GM21717 (cell line): ENCODE data around the gene SLC24A3.

ENCODE experiments used
- ATAC-seq: cut with Tn5 transposase; IDR thresholded peaks from one replicate; pipeline ENCODE4 v1.9.1; 2021; ENCODE audit warnings: mild to moderate bottlenecking, moderate library complexity; ENCODE audit not compliant: unreplicated experiment

The SLC24A3 gene

DNA sequence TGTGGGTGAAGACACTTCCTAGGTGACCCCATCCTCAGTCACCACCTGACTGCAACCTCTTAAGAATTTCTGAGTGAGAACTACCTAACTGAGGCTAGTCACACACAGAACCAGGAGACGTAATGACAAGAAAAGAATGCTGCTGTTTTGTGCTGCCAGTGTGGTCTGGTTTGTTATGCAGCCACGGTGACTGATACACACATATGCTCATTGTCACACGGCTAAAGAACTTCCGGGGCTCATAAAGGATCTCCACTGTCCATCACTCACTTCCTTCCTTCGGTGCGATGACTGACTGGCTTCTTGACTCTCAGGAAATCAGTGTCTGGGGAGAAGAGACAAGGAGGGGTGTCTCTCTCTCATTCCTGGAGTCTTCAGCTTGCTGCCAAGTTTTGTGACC is 88.0 kb downstream of the SLC24A3 start:
- ATAC-seq, result no peak

DNA sequence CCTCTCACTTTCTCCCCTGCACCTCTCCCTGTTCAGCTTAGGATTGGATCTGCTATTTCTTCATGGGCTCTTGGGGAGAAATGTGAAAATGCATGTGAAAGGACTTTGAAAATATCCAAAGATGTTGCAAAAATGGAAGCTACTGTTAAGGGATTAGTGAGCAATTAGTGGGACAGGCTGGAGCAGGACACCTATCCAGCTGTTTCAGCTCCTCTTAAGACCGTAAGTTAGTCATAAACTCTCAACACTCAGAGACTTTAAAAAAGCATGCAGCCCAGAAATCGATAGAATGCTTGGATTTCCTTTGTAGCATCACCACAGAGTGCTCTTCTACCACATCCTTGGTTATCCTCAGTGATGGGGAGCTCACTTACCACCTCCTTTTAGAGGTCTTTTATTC is 88.7 kb downstream of the SLC24A3 start:
- no peak for ATAC-seq

DNA sequence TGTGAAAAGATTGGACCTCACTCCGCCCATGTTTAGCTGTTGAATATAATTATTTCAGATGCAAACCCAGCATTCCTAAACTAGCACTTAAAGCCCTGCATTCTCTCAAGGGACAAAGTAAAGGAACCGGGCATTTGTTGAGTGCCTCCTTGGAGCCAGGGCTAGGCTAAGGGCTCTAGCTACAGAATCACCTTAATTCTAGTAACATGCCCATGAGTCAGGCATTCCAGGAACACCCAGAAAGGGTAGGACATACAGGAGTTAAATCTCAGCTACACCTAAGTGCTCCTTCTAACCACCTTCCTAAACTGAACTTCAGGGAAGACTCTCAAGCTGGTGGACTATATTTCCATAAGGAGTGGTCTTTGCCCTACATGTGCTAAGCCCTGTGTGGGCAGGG is 89.4 kb downstream of the SLC24A3 start:
- ATAC-seq, result no peak

DNA sequence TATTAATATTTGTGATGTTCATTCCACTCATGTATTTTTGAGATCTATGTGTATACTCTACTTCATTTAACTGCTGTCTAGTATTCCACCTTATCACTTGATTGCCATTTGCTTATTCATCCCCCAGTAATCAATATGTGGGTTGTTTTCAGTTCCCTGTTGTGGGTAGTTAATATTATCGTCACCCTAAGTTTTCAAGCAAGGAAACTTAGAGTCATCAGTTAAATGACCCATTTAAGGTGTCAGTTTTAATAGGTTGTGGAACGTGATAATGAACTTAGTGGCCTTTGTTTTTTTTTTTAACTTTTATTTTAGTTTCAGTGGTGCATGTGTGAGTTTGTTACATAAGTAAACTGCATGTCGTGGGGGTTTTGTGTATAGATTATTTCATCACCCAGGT is 90.3 kb downstream of the SLC24A3 start:
- ATAC-seq, result no peak

DNA sequence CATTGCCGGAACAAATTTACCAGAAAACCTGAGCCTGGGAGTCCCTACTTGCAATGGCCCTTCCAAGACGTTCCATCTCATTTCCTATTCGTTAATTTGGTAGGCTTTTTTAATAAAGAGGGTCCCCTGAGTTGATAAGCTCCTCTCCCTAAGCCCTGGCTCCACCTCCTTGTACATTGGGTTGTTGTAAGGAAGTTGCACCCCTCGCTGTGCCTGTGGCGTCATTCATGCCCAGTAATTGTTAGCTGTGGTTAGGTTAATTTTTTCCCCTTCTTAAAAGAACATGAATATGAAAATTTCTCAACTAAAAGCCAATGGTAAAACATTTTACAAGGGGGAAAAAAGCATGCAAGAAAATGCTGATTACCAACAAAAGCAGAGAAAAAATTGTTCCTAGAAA is 91.9 kb downstream of the SLC24A3 start:
- ATAC-seq, result no peak

DNA sequence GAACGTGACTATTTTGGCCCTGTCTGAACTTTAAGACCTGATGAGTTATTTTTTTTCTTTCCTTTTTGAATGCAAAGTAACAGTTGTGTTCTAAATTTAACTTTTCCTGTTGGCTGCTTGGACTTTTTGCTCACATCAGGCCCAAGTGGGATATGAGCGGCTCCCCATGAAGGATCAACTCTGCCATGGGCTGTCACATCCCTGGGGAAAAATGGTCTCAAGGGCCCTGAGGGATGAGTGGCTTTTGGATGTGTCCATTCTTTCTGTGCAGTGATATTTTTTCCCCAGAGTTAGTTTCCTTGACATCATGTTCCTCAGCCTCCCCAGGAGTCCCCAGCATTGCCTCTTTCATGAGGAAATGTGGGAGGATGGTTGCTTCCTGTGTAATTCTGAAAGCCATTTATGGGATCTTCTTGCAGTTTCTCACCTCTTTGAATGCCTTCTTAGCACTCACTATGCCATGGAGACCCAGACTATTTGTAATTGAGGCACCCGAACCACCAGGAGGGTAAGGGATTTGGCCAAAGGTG is 92.5 kb downstream of the SLC24A3 start:
- no peak for ATAC-seq

DNA sequence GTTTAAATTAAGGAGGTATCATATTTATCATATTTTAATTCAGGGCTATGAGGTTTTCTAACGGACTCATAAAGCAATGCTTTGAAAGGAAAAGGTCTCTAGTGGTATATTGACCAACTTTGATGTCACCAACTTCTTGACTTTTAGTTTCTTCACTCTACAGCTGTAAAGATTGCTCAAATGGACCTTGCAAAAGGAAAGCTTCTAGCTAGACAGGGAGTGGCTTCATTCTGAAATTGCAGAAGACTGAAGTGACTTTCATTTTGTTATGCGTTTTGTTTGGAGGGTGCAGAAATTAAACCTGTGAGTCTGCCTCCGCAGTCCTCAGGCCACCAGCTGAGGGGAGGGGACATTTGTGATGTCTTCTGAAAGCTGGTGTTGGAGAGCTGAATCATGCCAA is 95.7 kb downstream of the SLC24A3 start:
- ATAC-seq, result no peak

DNA sequence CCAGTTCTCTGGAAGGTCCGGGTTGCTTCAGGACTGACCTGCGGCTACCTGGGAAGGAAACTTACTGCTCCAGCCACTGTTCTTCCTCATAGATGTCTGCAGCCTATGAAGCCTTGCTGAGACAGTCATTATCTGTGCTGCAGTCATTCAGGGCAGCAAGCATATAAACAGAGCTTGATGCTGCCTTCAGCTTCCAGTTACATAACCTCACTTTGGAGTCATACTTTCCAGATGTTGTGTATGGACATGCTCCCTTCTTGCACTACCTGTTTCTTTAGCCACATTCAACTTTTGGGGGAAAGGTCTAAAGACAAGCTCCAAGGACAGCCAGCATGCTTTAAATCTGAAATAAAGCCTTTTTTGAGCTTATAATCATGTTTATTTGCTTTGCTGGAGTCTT is 98.1 kb downstream of the SLC24A3 start:
- no peak for ATAC-seq

DNA sequence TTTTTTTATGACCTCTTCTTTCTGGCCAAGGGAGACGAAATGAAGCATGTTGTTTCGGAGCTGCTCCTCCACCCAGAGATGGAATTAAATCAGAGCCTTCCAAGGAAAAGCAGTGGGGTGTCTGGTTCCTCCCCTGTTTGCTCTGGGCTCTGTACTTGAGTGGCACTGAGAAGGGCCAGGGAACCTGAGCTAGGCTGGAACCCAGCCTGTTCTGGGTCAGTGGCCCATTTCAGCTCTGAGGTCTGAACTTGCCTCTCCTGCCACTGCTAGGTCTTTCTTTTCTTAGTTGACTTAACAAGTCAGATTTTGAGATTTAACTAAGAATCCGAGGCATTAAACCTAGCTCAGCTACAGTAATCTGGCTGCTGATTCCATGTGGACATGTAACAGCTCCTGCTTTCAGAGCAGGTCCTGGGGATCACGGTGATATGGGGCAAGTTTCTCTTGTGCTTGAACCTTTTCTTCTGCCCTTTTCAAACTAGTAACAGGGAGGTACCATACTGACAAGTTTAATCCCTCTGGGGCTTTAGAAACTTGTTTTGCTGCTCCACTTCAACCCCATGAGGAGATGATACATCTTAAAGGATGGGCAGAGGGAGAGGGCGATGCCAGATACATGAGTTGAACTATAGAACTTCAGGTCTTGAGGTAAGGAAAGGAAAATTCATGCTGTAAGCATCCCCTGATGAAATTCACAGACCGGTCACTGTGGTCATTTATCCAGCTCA is 101.1 kb downstream of the SLC24A3 start:
- ATAC-seq, result no peak

DNA sequence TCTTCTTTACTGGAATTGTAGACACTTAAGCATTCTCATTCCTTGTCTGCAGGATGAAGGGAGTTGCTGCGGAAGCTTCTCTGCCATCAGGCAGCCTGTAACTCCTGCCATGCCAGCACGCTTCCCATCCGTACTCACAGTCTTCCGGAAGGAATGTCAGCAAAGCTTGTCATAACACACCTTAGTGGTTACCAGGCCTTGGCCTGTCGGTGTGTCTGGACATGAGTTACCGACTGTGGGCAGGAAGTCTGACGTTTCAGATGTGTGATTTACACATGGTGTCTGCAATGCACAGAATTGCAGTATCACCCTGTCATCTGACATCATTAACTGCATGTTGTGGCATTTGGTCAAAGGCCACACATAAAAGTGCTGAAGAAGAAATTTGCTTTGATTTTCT is 102.2 kb downstream of the SLC24A3 start:
- ATAC-seq, result no peak

DNA sequence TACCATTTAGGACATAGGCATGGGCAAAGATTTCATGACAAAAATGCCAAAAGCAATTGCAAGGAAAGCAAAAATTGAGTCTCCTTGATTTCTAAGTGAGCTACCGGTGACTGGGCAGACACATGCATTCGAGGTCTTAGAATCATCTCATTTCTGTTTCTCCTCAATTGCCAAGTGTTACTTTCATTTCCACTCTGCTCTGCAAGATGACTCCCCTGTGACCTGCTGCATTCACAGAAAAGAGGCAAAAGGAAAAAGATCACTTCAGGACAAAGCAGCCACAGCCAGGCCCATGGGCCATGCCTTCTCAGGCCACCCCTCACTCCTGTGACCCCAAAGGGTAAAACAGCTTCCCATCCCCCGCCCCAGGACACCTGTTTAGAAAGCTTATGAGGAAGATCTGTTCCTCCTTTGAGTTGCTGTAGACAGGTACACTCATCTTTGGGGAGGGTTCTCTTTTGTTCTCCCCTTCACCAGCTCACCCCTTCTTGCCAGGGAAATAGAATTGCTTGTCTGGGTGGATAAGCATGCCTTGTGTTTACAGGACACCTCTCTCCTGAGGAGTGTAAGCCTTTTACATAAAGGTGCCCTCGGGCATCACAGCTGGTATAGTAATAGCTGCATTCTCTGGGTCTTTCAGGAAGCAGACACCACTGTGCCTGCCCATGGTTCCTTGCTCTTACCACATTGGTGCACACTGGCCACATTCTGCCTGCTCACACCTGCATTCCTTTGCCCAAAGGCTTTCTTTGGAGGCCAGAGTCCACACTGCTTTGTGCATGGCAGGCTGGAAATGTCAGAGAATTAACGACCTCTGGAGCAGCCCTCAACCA is 105.0 kb downstream of the SLC24A3 start:
- ATAC-seq, result peak; percentile 53

DNA sequence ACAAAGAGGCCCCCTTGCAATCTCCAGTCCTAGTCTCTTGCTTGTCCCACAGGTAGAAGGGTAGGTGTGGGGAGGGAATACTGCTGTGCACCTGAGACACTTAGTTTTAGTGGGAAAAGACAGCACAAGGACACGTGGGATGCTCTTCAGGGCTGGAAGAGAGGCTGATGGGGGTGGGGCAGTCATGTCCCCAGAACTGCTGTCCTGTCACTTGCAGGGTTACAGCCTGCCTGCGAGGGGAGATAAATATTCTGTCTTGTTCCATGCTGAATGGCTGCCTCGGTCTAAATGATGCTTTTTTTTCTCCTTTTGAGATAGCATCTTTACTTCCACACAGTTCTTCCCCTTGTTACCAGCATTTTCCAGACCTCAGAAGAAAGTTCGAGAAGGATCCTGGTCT is 106.2 kb downstream of the SLC24A3 start:
- ATAC-seq, result no peak

DNA sequence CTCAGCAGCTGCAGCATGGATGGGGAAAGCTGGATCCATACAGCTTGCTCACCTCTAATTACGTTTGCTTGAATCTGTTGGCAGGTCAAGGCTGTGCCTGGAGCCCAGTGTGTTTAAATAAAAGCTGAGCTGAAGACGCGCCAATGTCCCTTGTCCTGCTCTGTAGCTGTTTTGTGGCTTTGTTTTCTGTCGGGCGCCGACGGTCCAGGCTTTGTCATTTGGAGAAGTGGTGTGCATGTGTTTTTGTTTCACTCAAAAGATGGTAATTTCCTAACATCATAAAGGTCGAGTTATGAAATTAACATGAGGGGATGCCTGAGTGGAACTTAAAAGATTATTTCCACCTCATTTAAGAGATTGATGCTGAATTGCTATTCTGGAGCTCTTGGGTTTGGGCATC is 107.6 kb downstream of the SLC24A3 start:
- ATAC-seq, result no peak

DNA sequence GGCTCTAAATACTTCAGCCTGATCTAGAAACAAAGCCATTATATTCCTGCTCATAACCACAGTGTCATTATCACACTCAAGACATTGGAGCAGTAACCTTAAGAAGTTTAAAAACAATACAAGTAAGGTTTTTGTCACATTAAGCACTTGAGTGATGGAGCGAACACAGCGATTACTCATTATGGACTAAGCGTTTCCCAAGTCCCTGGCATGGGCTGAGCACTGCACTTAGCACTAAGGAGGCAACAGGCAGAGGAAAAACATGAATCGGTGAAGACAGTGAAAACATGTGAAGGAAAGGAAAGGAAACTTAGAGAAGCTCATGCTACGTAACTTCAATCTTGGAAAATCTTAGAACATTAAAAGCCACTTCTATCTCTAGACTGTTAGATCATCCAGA is 108.7 kb downstream of the SLC24A3 start:
- no peak for ATAC-seq

DNA sequence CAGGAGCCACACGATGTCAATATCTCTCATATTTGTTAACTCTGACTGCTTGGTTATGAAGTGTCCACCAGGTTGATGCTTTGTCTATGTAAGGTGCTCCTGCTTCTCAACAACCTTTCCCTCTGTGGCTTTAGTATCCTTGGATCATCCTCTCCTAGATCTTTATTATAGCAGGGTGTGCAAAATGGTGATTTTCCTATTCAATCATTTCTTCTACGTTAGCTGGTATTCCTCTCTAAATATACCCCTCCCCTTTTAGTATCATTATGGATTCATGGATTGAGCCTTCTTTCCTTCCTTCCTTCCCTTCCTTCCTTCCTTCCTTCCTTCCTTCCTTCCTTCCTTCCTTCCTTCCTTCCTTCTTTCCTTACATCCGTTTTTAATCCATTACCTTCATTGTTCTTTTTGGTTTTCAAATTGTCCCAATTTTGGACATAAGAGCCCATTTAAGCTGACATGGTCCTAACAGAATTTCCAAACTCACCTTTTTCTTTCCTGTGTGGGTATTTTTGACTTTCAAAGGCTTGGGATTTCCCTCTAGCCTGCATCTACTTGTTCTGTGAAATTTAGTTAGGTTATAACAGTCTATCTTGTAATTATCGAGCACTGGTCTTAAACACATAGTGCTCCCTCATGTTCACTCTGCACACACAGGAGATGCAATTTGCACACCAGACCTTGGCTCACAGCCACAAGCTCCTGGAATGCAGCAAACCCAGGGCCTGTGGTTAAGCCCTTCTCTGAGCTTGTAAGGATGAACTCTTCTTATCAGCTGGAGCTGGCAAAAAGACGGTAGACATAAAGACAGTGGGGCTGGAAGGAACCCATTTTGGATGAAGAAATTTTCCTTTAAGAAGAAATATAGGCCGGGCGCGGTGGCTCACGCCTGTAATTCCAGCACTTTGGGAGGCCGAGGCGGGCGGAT is 109.9 kb downstream of the SLC24A3 start:
- ATAC-seq, result no peak

DNA sequence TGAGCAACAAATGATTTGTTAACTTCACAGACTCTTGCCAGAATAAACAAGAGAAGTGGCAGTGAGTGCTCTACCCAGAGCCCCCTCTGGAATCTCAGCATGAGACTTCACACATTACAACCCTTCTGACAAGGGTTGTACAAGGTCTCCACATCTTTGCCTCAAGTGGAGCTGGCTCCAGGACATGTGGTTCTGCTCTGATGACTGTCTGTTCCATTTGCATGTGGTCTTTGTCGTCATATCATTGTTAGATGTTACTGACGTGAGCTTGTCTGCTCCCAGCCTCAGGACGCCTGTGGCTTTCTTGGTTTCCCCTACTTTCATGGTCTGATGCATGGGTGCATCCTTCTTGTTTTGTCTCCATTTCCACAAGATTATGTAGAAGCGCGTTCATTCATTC is 115.0 kb downstream of the SLC24A3 start:
- no peak for ATAC-seq

DNA sequence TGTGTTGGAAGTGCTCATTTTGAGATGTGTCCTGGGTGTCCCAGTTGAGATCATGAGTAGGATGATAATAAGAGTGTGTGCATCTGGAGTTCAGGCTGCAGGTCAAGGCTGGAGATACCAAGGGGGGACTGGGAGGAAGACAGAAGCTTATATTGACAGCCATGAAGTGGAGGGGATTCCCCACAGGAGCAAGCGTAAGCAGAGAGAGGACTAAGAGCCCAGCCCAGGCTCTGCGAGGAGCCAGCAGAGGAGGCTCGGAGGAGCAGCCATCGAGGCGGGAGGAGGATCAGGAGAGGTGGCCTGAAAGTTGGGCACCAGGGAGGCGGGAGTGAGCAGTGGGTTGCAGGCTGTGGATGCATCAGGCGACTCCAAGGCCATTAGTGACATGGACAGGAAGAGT is 116.2 kb downstream of the SLC24A3 start:
- no peak for ATAC-seq

DNA sequence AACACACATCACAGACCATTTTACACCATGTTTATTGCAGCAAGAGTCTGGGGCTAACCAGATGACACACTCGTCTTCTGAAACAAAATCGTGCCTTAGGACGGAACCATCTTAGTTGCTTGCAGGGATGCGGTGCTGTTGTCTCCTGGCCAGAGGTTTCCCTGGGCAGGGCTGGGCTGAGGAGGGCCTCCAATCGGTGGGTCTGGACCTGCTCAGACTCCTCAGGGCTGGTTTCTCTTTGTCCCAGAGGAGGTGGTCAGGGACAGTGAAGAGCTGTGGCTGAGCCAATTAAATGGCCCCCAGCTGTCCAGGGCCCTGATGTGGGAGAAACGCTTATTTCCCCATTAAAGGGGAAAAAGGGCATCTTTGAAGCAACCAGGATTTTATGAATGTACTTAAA is 117.6 kb downstream of the SLC24A3 start:
- no peak for ATAC-seq

DNA sequence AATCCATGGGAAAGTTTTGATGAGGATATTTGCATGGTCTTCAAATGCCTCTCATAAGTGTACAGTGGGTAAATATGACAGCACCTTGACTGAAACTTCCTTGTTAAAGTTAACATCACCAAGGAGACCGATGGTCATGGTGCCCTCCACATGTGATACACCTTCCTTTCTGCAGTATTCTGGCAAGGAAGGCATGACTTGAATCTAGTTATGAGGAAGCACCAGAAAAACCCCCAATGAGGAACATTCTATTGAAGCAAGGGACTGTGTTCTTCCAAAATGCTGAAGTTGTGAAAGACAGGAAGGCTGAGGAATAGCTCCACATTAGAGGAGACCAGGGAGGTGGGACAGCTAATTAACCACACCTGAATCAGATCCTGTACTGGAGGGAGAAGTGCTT is 118.3 kb downstream of the SLC24A3 start:
- ATAC-seq, result no peak

DNA sequence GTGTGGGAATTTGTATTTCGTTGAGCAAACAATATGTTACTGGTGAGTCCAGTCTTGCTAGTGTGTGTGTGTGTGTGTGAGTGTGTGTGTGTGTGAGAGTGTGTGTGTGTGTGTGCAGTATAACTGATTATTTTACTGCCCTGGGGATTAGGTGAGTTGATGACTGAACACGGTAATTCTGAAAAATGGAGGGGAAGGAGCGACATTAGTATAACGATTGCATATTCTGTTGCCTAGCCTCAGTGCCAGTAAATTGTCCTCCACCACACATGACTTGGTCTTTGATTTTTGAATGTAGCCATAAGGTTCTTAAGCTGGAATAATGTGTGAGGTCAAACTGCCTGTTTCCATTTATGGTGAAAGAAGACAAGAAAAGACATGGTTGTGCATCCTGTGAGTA is 121.1 kb downstream of the SLC24A3 start:
- ATAC-seq, result no peak

DNA sequence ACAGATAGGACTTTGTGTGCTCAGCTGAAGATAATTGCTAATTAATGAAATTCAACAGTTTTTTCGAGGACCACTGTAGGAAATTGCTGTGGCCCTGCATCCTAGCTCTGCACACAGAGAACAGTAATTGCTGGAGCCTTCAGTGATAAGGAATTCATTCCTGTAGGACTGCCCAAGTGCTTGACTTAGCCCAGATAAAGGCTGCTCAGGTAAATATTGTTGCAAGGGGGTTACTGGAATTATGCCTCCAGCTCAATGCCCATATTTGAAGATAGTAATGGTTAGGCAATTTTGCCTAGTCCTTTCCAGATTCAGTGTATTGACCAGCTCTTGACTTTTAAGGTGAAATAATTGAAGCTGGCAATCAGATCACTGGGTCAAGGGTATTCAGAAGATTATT is 122.9 kb downstream of the SLC24A3 start:
- no peak for ATAC-seq
